Adipocyte (in vitro differentiated cells): Measurements from ENCODE around the gene POMP.
A peak's percentile ranks its signal among the peaks of the same experiment; 100 is the strongest.
"Not testable (repeated sequence)": the region's sequence is repeated elsewhere in the genome, so short reads cannot be mapped to it uniquely, and the experiment has no call there.

Experiments used
- DNase-seq: peaks from one replicate; pipeline ENCODE4 v3.0.0-alpha.2; 2015; ENCODE audit warnings: low read depth
- H3K27me3 ChIP-seq: replicated peaks from 2 replicates; pipeline ENCODE4 v1.7.0; 2013; ENCODE audit warnings: mild to moderate bottlenecking, low read length, moderate library complexity; ENCODE audit not compliant: control insufficient read depth, insufficient read depth
- H3K36me3 ChIP-seq: 2 replicates; pipeline ENCODE4 v1.7.0; 2013; ENCODE audit warnings: low read length, mild to moderate bottlenecking, moderate library complexity; ENCODE audit not compliant: control insufficient read depth, insufficient read depth, severe bottlenecking
- H3K4me1 ChIP-seq: 2 replicates; pipeline ENCODE4 v1.7.0; 2013; ENCODE audit warnings: mild to moderate bottlenecking, low read length, moderate library complexity; ENCODE audit not compliant: control insufficient read depth, insufficient read depth
- H3K4me3 ChIP-seq: 2 replicates; pipeline ENCODE4 v1.7.0; 2013; ENCODE audit warnings: mild to moderate bottlenecking, low read length, moderate library complexity
- H3K9ac ChIP-seq: 2 replicates; pipeline ENCODE4 v1.7.0; 2013; ENCODE audit warnings: mild to moderate bottlenecking, low read length, moderate library complexity
- H3K9me3 ChIP-seq: 2 replicates; pipeline ENCODE4 v1.7.0; 2013; ENCODE audit warnings: mild to moderate bottlenecking, low read length, moderate library complexity; ENCODE audit not compliant: control insufficient read depth

Gene POMP

GRCh38 chr13:28671126-28671792 is 12.3 kb downstream of the POMP start:
- DNase-seq, result peak; percentile 27
- Histone ChIP-seq H3K36me3 (peaks cover 98% of the 10 kb centered on the region), H3K4me3 (no peak overlapping the region), H3K9me3 (no peaks in the 10 kb centered on the region), H3K9ac (no peak overlapping the region), H3K27me3 (no peaks in the 10 kb centered on the region), H3K4me1 (no peaks in the 10 kb centered on the region)

- no peak overlapping the region for H3K4me3 ChIP-seq
- H3K36me3 ChIP-seq, result peaks cover 72% of the 10 kb centered on the region
- H3K27me3 ChIP-seq, result no peaks in the 10 kb centered on the region
- peak; percentile 34 for DNase-seq
- no peaks in the 10 kb centered on the region for H3K4me1 ChIP-seq
- H3K9me3 ChIP-seq, result no peaks in the 10 kb centered on the region
- H3K9ac ChIP-seq, result no peak overlapping the region
Observed at GRCh38 chr13:28678809-28679208, 19.9 kb downstream of the POMP start.

GRCh38 chr13:28679628-28680027 is 20.7 kb downstream of the POMP start:
- Histone ChIP-seq H3K27me3 (no peaks in the 10 kb centered on the region), H3K9ac (no peak overlapping the region), H3K36me3 (peaks cover 64% of the 10 kb centered on the region)

GRCh38 chr13:28680541-28680940 is 21.6 kb downstream of the POMP start:
- Histone ChIP-seq H3K4me1 (no peaks in the 10 kb centered on the region), H3K4me3 (no peak overlapping the region), H3K9ac (no peak overlapping the region), H3K27me3 (no peaks in the 10 kb centered on the region), H3K36me3 (peaks cover 54% of the 10 kb centered on the region), H3K9me3 (no peaks in the 10 kb centered on the region)
- DNase-seq, result no peak

More at GRCh38 chr13:28679628-28680027, 20.7 kb downstream of the POMP start:
- Histone ChIP-seq H3K4me1 (no peaks in the 10 kb centered on the region), H3K4me3 (no peak overlapping the region), H3K9me3 (no peaks in the 10 kb centered on the region)
- DNase-seq, result peak; percentile 50

- H3K4me1 ChIP-seq, DNase-seq, H3K9ac ChIP-seq, H3K27me3 ChIP-seq, H3K4me3 ChIP-seq: not testable (repeated sequence)
- peaks cover 15% of the 10 kb centered on the region for H3K9me3 ChIP-seq
- peaks cover 28% of the 10 kb centered on the region for H3K36me3 ChIP-seq
Observed at GRCh38 chr13:28683169-28683568, 24.2 kb downstream of the POMP start.

GRCh38 chr13:28684257-28684656 is 25.3 kb downstream of the POMP start:
- peaks cover 15% of the 10 kb centered on the region for H3K9me3 ChIP-seq
- no peak overlapping the region for H3K4me3 ChIP-seq
- no peaks in the 10 kb centered on the region for H3K4me1 ChIP-seq
- H3K9ac ChIP-seq, result no peak overlapping the region
- H3K27me3 ChIP-seq, result no peaks in the 10 kb centered on the region
- H3K36me3 ChIP-seq, result peaks cover 17% of the 10 kb centered on the region
- no peak for DNase-seq

GRCh38 chr13:28685114-28685513 is 26.2 kb downstream of the POMP start:
- Histone ChIP-seq H3K9me3 (peaks cover 15% of the 10 kb centered on the region), H3K27me3 (no peaks in the 10 kb centered on the region), H3K4me1 (no peaks in the 10 kb centered on the region), H3K4me3 (no peak overlapping the region), H3K9ac (no peak overlapping the region), H3K36me3 (peaks cover 9% of the 10 kb centered on the region)
- no peak for DNase-seq

GRCh38 chr13:28685892-28686291 is 27.0 kb downstream of the POMP start:
- DNase-seq, result no peak
- no peak overlapping the region for H3K4me3 ChIP-seq
- no peak overlapping the region for H3K9ac ChIP-seq

GRCh38 chr13:28693605-28694491 is 34.9 kb downstream of the POMP start:
- peak; percentile 70 for DNase-seq
- not testable (repeated sequence) for H3K27me3 ChIP-seq, H3K36me3 ChIP-seq, H3K9ac ChIP-seq, H3K4me1 ChIP-seq, H3K4me3 ChIP-seq, H3K9me3 ChIP-seq

More at GRCh38 chr13:28685892-28686291, 27.0 kb downstream of the POMP start:
- H3K4me1 ChIP-seq, result no peaks in the 10 kb centered on the region
- H3K36me3 ChIP-seq, result peaks cover under 1% of the 10 kb centered on the region
- H3K9me3 ChIP-seq, result peaks cover 15% of the 10 kb centered on the region
- H3K27me3 ChIP-seq, result no peaks in the 10 kb centered on the region

GRCh38 chr13:28697441-28697840 is 38.5 kb downstream of the POMP start:
- DNase-seq, result no peak
- H3K4me3 ChIP-seq, result no peak overlapping the region

GRCh38 chr13:28699246-28699645 is 40.3 kb downstream of the POMP start:
- Histone ChIP-seq H3K36me3 (peaks cover 23% of the 10 kb centered on the region), H3K9ac (no peak overlapping the region), H3K9me3 (no peaks in the 10 kb centered on the region), H3K4me1 (no peaks in the 10 kb centered on the region), H3K4me3 (no peak overlapping the region), H3K27me3 (no peaks in the 10 kb centered on the region)
- DNase-seq, result no peak

More at GRCh38 chr13:28697441-28697840, 38.5 kb downstream of the POMP start:
- no peak overlapping the region for H3K9ac ChIP-seq
- H3K9me3 ChIP-seq, result no peaks in the 10 kb centered on the region
- H3K4me1 ChIP-seq, result no peaks in the 10 kb centered on the region
- H3K27me3 ChIP-seq, result no peaks in the 10 kb centered on the region
- H3K36me3 ChIP-seq, result peaks cover 23% of the 10 kb centered on the region
